ENCODE data around the gene RXFP1.

RXFP1 gene

DNA sequence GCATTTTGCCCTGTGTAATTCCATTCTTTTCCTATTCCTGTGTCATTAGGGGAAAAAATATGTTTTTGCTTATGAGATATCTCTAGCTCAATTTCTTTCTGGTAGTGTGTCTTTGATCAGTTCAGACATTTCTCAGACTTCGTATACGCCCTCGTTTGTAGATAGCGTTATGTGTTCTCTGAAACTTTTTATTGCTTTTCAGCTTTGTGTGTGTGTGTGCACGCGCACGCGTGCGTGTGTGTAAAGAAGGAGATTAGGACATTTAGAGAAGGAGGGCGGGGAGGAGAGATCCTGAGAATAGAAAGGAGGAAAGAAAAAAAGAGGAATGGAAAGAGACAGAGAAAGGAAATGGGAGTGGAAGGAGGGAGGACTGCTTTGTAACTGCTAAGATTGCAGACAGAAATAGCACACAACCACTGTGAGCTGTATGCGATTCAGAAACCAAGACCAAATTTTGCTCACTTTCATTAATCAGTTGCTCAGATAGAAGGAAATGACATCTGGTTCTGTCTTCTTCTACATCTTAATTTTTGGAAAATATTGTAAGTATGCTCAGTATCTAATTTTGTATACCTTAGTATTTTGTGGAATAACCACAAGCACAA is at the start of gene RXFP1:
Gene RXFP1, plus strand, starts transcription at position 399 of the 605 bp plus-strand sequence. Its CDS starts 95 bp downstream, at position 494.
- no peak for DNase-seq (ENCODE audit: low spot score)

GRCh38 chr4:158481811-158482210 is 39.9 kb upstream of the RXFP1 start:
- DNase-seq (ENCODE audit: low spot score) = no peak

- no peak for DNase-seq (ENCODE audit: low spot score)
Measured at GRCh38 chr4:158484173-158484885, 37.4 kb upstream of the RXFP1 start.

DNA sequence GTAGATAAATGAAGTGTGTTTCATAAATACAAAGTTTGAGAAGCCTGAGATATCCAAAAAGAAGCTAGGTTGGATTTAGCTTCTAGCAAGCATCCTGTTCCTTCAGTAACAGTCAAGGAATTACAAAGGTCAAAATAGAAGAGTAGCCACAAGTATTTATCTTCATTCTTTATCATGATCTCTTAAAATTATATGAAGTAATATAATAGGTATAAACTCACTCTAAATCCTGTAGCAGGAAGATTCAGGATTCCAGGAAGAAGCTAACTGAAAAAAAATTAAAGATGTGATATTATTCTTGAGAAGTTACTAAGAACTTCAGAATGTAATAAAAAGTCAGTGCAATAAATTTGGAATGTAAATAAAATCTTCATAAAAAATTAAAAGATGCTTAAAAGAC is 31.1 kb upstream of the RXFP1 start:
- no peak for DNase-seq (ENCODE audit: low spot score)

DNA sequence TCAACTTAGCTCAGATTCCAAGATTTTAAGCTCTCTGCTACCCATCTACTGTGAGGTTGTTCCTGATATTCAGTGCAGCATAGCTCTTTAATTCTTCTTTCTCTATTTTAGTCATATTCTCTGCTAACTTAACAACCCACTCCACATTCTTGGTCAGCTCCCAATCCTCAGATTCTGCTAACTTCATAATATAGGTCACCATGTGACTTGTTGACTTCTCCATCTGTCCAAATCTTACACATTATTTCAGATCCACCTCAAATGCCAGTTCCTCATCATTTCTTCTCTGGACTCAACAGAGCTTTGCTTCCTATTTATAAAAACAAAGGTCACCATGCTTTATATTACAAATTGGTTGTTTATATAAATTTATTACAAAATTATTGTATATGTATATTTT is 29.3 kb upstream of the RXFP1 start:
- DNase-seq (ENCODE audit: low spot score) = no peak

GRCh38 chr4:158496030-158496741 is 25.5 kb upstream of the RXFP1 start:
- peak; percentile 13 for DNase-seq (ENCODE audit: low spot score)

DNA sequence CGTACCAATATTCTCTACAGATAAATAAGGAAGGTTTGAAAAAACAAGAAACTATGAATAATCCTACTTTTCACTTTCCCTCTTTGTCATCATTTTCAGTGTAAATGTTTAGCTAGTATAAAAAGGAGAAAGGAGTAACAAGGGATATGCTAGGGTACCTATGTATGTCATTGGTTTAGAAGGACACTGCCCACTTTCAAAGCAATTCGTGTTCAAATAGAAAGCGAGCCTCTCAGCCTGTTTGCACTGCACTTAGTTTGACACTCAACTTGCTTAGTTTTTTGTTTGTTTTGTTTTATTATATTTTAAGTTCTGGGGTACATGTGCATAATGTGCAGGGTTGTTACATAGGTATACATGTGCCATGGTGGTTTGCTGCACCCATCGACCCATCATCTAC is 21.6 kb upstream of the RXFP1 start:
- no peak for DNase-seq (ENCODE audit: low spot score)

GRCh38 chr4:158513256-158513655 is 8.4 kb upstream of the RXFP1 start:
- DNase-seq (ENCODE audit: low spot score) = no peak

DNA sequence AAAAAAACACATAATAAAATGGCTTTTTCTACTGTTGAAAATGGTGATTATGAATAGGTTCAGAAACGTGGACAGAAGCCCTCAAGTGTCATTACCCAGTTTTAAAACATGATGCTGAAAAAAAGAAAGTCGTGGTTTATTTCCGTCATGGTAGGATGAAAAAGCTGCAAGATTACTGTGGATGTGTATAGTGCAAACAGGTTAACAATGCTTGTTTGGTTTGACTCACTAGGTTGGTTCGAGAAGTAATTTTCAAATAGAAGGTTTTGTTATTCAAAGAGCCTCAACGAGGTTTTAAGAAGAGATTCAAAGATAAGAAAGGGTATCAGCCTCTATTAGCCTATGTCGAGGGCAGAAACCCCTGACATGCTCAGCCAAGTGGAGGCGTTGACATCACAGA is 2.5 kb upstream of the RXFP1 start:
- no peak for DNase-seq (ENCODE audit: low spot score)

DNA sequence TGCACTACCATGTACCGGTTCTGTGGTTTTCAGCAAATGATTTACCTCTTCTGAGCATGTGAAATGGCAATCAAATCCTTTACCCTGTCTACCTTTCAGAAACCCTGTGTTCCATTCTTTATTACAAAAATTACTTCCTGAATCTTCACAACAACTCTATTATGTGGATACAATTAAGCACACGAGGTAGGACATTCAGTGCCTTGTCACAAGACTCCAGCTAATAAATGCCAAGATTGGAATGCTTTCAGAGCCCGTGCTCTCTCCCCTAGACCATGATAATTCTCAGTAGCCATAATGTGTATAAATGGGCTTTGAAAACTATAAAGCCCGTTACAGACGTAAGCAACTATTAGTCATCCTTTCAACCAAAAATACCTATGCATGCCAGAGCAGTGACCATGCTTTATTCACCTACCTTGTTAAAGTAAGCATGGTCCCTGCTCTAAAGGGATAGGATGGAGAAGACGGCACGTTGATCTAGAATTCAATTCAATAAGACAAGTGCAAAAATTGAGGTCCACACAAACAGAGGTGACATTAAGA is 2.4 kb downstream of the RXFP1 start:
- no peak for DNase-seq (ENCODE audit: low spot score)

- DNase-seq (ENCODE audit: low spot score) = no peak
Measured at GRCh38 chr4:158527516-158527915, 5.8 kb downstream of the RXFP1 start.

- DNase-seq (ENCODE audit: low spot score) = no peak
Measured at GRCh38 chr4:158529505-158529904, 7.8 kb downstream of the RXFP1 start.

- no peak for DNase-seq (ENCODE audit: low spot score)
Measured at GRCh38 chr4:158530381-158530780, 8.7 kb downstream of the RXFP1 start.

DNA sequence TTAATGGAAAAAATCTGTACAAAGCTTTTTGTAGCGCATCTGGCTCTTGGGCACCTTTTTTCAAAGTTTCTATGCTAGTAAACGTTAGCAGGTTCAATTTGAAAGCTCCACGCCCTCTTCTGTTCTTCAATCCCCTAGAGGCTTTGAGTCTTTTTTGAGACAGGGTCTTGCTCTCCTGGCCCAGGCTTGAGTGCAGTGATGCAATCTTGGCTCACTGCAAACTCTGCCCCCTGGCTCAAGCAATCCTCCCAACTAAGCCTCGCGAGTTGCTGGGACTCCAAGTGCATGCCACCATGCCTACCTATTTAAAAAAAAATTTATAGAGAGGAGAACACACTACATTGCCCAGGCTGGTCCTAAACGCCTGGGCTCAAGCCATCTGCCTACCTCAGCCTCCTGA is 9.2 kb downstream of the RXFP1 start:
- DNase-seq (ENCODE audit: low spot score) = no peak

DNA sequence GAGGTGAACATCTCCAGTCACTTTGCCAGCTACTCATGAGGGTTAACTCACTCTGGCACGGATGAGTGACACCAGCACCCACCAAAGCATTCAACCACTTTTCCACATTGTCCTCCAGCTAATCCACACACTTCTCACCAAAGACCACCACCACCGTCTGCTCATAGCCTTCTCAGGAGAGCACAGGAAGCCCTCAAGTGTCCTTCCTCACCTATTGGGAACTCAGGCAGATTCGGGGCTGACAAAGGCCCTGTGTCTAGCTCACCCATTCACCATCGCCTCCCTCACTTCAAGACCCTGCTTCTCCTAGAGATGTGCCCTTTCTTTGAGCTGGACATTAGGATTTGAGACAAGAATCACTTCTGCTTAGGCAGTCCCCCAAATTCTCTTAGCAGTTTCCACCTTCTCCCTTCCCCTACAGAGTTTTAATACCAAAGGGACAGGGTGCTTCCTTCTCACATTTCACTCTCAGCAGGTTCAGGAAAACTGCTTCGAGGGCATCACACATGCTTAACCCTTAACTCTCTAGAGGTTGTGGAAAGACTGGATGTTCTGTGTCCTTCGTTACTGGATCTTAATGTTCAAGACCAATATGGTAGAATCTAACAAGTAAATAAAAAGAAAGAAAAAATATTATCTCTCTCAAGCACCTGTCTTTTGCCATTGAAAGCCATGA is 11.0 kb downstream of the RXFP1 start:
- DNase-seq (ENCODE audit: low spot score) = no peak

GRCh38 chr4:158534727-158535126 is 13.0 kb downstream of the RXFP1 start:
- DNase-seq (ENCODE audit: low spot score) = no peak

DNA sequence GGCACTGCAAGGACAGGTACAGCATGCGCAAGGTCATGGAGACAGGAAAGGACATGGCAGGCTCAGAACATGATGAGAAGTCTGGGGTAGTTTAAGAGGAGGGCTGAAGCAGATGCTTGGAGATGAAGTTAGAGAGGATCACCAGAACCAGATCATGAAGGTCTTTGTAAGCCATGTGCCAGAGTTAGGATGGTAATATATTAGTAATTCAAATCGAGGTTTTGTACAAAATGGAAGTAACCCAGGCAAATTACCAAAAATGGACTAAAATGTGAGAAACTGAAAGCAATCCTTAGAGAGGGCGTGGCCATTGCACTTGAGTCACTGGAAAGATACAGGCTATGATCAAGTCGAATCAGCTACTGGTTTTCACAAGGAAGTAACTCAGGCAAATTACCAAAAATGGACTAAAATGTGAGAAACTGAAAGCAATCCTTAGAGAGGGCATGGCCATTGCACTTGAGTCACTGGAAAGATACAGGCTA is 13.5 kb downstream of the RXFP1 start:
- no peak for DNase-seq (ENCODE audit: low spot score)

DNA sequence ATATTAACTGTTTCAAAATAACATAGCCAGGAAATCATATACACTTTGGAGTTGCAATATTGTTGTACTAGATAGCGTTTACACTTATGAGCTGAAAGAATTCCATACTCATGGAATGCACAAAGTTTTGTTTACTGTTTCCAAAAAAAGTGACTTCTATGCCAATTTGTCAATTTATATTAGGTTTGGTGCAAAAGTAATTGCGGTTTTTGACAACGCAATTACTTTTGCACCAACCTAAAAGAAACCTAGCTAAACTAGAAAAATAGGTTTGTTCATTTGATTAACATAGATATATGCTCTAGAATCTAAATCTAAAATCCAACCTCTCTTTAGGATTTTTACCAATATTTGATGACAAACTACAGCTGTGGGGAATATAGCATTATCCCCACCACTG is 15.2 kb downstream of the RXFP1 start:
- no peak for DNase-seq (ENCODE audit: low spot score)

DNA sequence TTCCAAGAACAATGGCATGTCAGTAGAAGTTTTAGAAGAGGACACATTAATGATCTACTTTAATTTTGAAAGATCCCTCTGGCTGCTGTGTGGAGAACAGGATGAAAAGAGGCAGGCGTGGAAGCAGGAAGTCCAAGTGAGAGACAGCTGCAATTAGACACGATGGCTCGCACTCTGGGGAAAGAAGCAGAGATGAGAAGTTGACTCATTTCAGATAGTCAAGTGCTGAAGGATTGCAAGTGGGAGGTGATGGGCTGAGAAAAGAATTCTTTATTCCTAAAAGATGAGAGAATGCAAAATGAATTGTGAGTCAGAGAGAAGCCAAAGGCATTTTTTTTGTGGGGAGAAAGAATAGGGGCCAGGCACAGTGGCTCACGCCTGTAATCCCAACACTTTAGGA is 16.5 kb downstream of the RXFP1 start:
- DNase-seq (ENCODE audit: low spot score) = no peak

GRCh38 chr4:158538911-158539310 is 17.2 kb downstream of the RXFP1 start:
- no peak for DNase-seq (ENCODE audit: low spot score)

DNA sequence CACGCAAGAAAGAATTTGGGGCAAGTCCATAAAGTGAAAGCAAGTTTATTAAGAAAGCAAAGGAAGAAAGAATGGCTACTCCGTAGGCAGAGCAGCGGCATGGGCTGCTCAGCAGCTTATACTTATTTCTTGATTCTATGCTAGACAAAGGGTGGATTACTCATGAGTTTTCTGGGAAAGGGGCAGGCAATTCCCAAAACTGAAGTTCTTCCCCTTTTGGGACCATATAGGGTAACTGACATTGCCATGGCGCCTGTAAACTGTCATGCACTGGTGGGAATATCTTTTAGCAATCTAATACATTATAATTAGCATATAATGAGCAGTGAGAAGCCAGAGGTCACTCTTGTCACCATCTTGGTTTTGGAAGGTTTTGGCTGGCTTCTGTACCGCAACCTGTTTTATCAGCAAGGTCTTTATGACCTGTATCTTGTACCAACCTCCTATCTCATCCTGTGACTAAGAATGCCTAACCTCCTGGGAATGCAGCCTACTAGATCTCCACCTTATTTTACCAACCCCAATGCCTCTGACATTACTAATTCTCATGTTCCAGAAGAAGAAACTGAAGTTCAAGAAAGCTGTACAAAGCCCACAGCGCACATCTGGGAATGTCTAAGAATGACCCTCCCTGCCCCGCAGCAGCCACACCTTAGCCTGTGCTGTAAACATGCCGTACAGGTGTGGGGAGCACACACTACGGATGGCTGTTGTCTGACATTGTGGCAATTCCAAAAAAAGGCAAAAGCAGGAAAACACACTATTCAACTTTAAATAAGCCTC is 18.6 kb downstream of the RXFP1 start:
- DNase-seq (ENCODE audit: low spot score) = no peak

DNA sequence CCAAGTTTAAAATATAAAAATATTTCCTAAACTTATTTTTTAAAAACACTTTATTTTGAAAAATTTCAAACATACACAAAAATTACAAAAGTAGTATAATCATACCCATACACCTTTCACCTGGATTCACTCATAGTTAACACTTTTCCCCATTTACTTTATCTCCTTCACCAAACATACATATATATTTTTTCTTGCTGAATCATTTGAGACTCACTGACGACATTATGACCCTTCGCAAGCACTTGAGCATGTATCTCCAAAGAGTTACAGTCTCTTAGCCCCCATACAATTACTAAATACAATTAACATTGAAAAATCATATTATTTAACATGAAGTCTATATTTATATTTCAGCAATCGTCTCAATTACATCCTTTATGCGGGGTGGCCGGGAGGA is 19.8 kb downstream of the RXFP1 start:
- no peak for DNase-seq (ENCODE audit: low spot score)
